ENCODE measurements around the gene SLC35F6. TPM values are rescaled to one million over a fixed set of nuclear protein-coding genes. Genes with fewer than 3 reads are reported as not detected.

Gene SLC35F6
- total and polyA plus RNA-seq, 4 donors, result 11.4 to 30.7 (median 19.0) TPM

DNA sequence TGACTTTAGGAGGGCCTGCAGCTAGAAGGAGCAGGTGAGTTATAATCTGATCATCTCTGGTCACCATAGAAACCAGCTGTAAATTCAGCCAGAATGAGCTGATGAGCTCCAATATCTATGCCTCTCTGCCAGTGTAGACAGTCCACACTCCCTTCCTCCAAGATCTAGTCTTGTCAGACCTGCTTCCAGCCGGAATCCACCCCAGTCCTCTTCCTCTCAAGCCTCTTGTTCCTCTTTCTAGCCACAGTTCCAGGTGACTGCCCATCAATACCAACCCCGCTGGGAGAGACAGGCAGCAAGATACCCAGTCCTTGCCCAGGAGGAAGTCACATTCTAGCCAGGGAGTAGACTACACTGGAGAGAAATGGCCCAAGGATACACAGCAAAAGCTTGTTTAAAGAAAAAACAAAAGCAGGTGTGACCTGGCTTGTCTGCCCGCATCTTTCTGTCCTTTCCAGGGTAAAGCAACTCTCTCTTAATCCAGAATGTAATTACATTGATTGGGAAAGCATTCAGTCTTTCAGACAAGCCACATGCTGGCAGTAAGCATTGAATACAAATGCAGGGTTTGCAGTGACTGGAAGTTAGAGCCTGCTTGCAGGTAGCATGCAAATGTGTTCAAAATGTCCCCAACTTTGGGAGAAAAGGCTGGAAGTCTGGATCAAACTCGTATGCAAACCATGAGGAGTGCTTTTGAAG lies 9.0 kb upstream of the SLC35F6 start:
- Histone ChIP-seq H3K4me1 (ENCODE audit: control insufficient read depth in 4 of 4, insufficient read depth in 4 of 4, low read length in 3 of 4) (peaks cover 0 to 6% (median 0%) of the 10 kb centered on the region in 4 donors), H3K4me3 (ENCODE audit: low read depth in 1 of 3, low read length in 3 of 3) (no peak overlapping the region), H3K9ac (ENCODE audit: low read depth in 1 of 2, low read length in 2 of 2) (no peak overlapping the region), H3K36me3 (ENCODE audit: control insufficient read depth in 4 of 4, insufficient read depth in 3 of 4, low read depth in 1 of 4, low read length in 3 of 4) (no peaks in the 10 kb centered on the region), H3K9me3 (ENCODE audit: control insufficient read depth in 4 of 4, low read length in 3 of 4) (no peaks in the 10 kb centered on the region), H3K27ac (ENCODE audit: low read depth in 1 of 2, low read length in 2 of 2) (no peak overlapping the region), H3K27me3 (ENCODE audit: control insufficient read depth in 4 of 4, insufficient read depth in 4 of 4, low read length in 3 of 4) (no peaks in the 10 kb centered on the region)
- no peak for TF ChIP-seq FOXA1 (IDR thresholded peaks at IDR 0.05)
- TF ChIP-seq NR2F2 (IDR thresholded peaks at IDR 0.05), result no peak
- no peak for TF ChIP-seq HNF4A (conservative IDR thresholded peaks at IDR 0.05)
- TF ChIP-seq CTCF (IDR thresholded peaks at IDR 0.05; ENCODE audit: low read depth, low read length, missing input control), result no peak
- TF ChIP-seq TAF1 (conservative IDR thresholded peaks at IDR 0.05), result no peak
- no peak for TF ChIP-seq MAX (IDR thresholded peaks at IDR 0.05)
- no peak for TF ChIP-seq EGR1 (IDR thresholded peaks at IDR 0.05; ENCODE audit: low read depth in 2 of 2)
- TF ChIP-seq ZBTB33 (IDR thresholded peaks at IDR 0.05), result no peak
- TF ChIP-seq GABPA (IDR thresholded peaks at IDR 0.05 in 1 of 2, conservative IDR thresholded peaks at IDR 0.05 in 1 of 2), result no peak
- no peak for TF ChIP-seq JUND (IDR thresholded peaks at IDR 0.05)
- TF ChIP-seq RXRA (IDR thresholded peaks at IDR 0.05), result no peak
- no peak for TF ChIP-seq HNF4G (IDR thresholded peaks at IDR 0.05)
- TF ChIP-seq SP1 (IDR thresholded peaks at IDR 0.05), result no peak
- DNase-seq (ENCODE audit: low spot score), result no peak
- WGBS, result 88% methylated on average over 4 of the region's 4 CpGs

GRCh38 chr2:26756337-26756736 lies 7.7 kb upstream of the SLC35F6 start:
- peaks cover 0 to 6% (median 0%) of the 10 kb centered on the region in 4 donors for H3K4me1 ChIP-seq (ENCODE audit: control insufficient read depth in 4 of 4, insufficient read depth in 4 of 4, low read length in 3 of 4)
- 71% methylated on average over 5 of the region's 5 CpGs for WGBS
- H3K4me3 ChIP-seq (ENCODE audit: low read depth in 1 of 3, low read length in 3 of 3), result no peak overlapping the region
- no peak overlapping the region for H3K9ac ChIP-seq (ENCODE audit: low read depth in 1 of 2, low read length in 2 of 2)
- peak overlapping the region in 1 of 2 donors; percentile 22 for H3K27ac ChIP-seq (ENCODE audit: low read depth in 1 of 2, low read length in 2 of 2)
- TF ChIP-seq ZBTB33 (IDR thresholded peaks at IDR 0.05), result no peak
- TF ChIP-seq RXRA (IDR thresholded peaks at IDR 0.05), result no peak
- TF ChIP-seq EGR1 (IDR thresholded peaks at IDR 0.05; ENCODE audit: low read depth in 2 of 2), result no peak
- no peak for TF ChIP-seq GABPA (IDR thresholded peaks at IDR 0.05 in 1 of 2, conservative IDR thresholded peaks at IDR 0.05 in 1 of 2)
- no peak for TF ChIP-seq MAX (IDR thresholded peaks at IDR 0.05)
- TF ChIP-seq YY1 (IDR thresholded peaks at IDR 0.05), result no peak
- no peak for TF ChIP-seq TAF1 (conservative IDR thresholded peaks at IDR 0.05)
- TF ChIP-seq NR2F2 (IDR thresholded peaks at IDR 0.05), result no peak
- TF ChIP-seq JUND (IDR thresholded peaks at IDR 0.05), result no peak
- TF ChIP-seq HNF4G (IDR thresholded peaks at IDR 0.05), result no peak
- TF ChIP-seq HNF4A (conservative IDR thresholded peaks at IDR 0.05), result no peak
- no peak for TF ChIP-seq SP1 (IDR thresholded peaks at IDR 0.05)
- no peaks in the 10 kb centered on the region for H3K27me3 ChIP-seq (ENCODE audit: control insufficient read depth in 4 of 4, insufficient read depth in 4 of 4, low read length in 3 of 4)
- DNase-seq (ENCODE audit: low spot score), result no peak
- H3K9me3 ChIP-seq (ENCODE audit: control insufficient read depth in 4 of 4, low read length in 3 of 4), result no peaks in the 10 kb centered on the region
- H3K36me3 ChIP-seq (ENCODE audit: control insufficient read depth in 4 of 4, insufficient read depth in 3 of 4, low read depth in 1 of 4, low read length in 3 of 4), result no peaks in the 10 kb centered on the region
